HPDE6-E6E7 (cell line): ENCODE data around the gene RYR1.
"Not testable (repeated sequence)": the region's sequence is repeated elsewhere in the genome, so short reads cannot be mapped to it uniquely, and the experiment has no call there.

Source experiments
- DNase-seq: peaks from one replicate; pipeline ENCODE4 v3.0.0; 2011; ENCODE audit warnings: missing footprints; ENCODE audit errors: extremely low spot score

Gene RYR1

GRCh38 chr19:38457202-38457601, 23.7 kb downstream of the RYR1 start:
- DNase-seq: no peak

GRCh38 chr19:38457690-38458405, 24.4 kb downstream of the RYR1 start:
- DNase-seq: no peak

- no peak for DNase-seq
Observed at GRCh38 chr19:38458991-38459390, 25.5 kb downstream of the RYR1 start.

- no peak for DNase-seq
Observed at GRCh38 chr19:38463365-38463764, 29.9 kb downstream of the RYR1 start.

- DNase-seq: no peak
Observed at GRCh38 chr19:38464421-38465082, 31.1 kb downstream of the RYR1 start.

GRCh38 chr19:38466050-38466449, 32.6 kb downstream of the RYR1 start:
- no peak for DNase-seq

GRCh38 chr19:38467541-38468525, 34.3 kb downstream of the RYR1 start:
- DNase-seq: no peak

- DNase-seq: no peak
Observed at GRCh38 chr19:38469151-38469550, 35.7 kb downstream of the RYR1 start.

GRCh38 chr19:38470788-38471480, 37.4 kb downstream of the RYR1 start:
- no peak for DNase-seq

- DNase-seq: not testable (repeated sequence)
Observed at GRCh38 chr19:38472725-38473124, 39.2 kb downstream of the RYR1 start.

GRCh38 chr19:38473201-38473600, 39.7 kb downstream of the RYR1 start:
- DNase-seq: no peak

- no peak for DNase-seq
Observed at GRCh38 chr19:38475176-38475575, 41.7 kb downstream of the RYR1 start.

- no peak for DNase-seq
Observed at GRCh38 chr19:38478273-38478971, 44.9 kb downstream of the RYR1 start.

- no peak for DNase-seq
Observed at GRCh38 chr19:38482496-38482895, 49.0 kb downstream of the RYR1 start.

- DNase-seq: no peak
Observed at GRCh38 chr19:38483016-38483630, 49.6 kb downstream of the RYR1 start.

GRCh38 chr19:38484747-38485146, 51.3 kb downstream of the RYR1 start:
- DNase-seq: no peak

GRCh38 chr19:38485541-38486285, 52.2 kb downstream of the RYR1 start:
- no peak for DNase-seq

GRCh38 chr19:38486731-38487336, 53.3 kb downstream of the RYR1 start:
- no peak for DNase-seq

GRCh38 chr19:38488096-38488495, 54.6 kb downstream of the RYR1 start:
- no peak for DNase-seq
